NCI-H446 (cell line): ENCODE data around the gene GFRA3.
A peak's percentile ranks its signal among the peaks of the same experiment; 100 is the strongest.
"Not testable (repeated sequence)": the region's sequence is repeated elsewhere in the genome, so short reads cannot be mapped to it uniquely, and the experiment has no call there.

ENCODE experiments used
- DNase-seq, 2 experiments: peaks; one replicate each; lab custom pipeline; 2025; lab: John Stamatoyannopoulos, UW

The GFRA3 gene

GRCh38 chr5:138274189-138274853 is at the start of gene GFRA3:
Gene GFRA3 (minus strand): TSS chr5:138274621. CDS start chr5:138274424, 197 bp downstream.
- no peak for DNase-seq

- not testable (repeated sequence) for DNase-seq
Observed at GRCh38 chr5:138318211-138318610, 43.8 kb upstream of the GFRA3 start.

- no peak for DNase-seq
Observed at GRCh38 chr5:138316355-138316754, 41.9 kb upstream of the GFRA3 start.

GRCh38 chr5:138315751-138316278 is 41.4 kb upstream of the GFRA3 start:
- DNase-seq = no peak

- DNase-seq = peak; percentile 32 to 57
Observed at GRCh38 chr5:138305797-138306196, 31.4 kb upstream of the GFRA3 start.

GRCh38 chr5:138303372-138303771 is 29.0 kb upstream of the GFRA3 start:
- DNase-seq = peak in 1 of 2 experiments; percentile 47

GRCh38 chr5:138289296-138289695 is 14.9 kb upstream of the GFRA3 start:
- no peak for DNase-seq

GRCh38 chr5:138287246-138287645 is 12.8 kb upstream of the GFRA3 start:
- no peak for DNase-seq

GRCh38 chr5:138282920-138283742 is 8.7 kb upstream of the GFRA3 start:
- peak in 1 of 2 experiments; percentile 35 for DNase-seq

- DNase-seq = no peak
Observed at GRCh38 chr5:138280915-138281314, 6.5 kb upstream of the GFRA3 start.

- no peak for DNase-seq
Observed at GRCh38 chr5:138276402-138277054, 2.1 kb upstream of the GFRA3 start.

GRCh38 chr5:138275895-138276294 is 1.5 kb upstream of the GFRA3 start:
- no peak for DNase-seq

- DNase-seq = no peak
Observed at GRCh38 chr5:138275379-138275782, 960 bp upstream of the GFRA3 start.

GRCh38 chr5:138273834-138274188 is 610 bp downstream of the GFRA3 start:
- DNase-seq = no peak

- DNase-seq = no peak
Observed at GRCh38 chr5:138272681-138273080, 1.7 kb downstream of the GFRA3 start.

- DNase-seq = no peak
Observed at GRCh38 chr5:138271281-138271680, 3.1 kb downstream of the GFRA3 start.

- no peak for DNase-seq
Observed at GRCh38 chr5:138264183-138264582, 10.2 kb downstream of the GFRA3 start.

- DNase-seq = no peak
Observed at GRCh38 chr5:138263581-138263980, 10.8 kb downstream of the GFRA3 start.

- DNase-seq = no peak
Observed at GRCh38 chr5:138258704-138259292, 15.6 kb downstream of the GFRA3 start.

GRCh38 chr5:138257583-138257982 is 16.8 kb downstream of the GFRA3 start:
- DNase-seq = no peak

GRCh38 chr5:138252944-138253343 is 21.5 kb downstream of the GFRA3 start:
- no peak for DNase-seq

GRCh38 chr5:138247800-138248199 is 26.6 kb downstream of the GFRA3 start:
- DNase-seq = not testable (repeated sequence)
